Embryonic facial prominence (tissue), 1 donor: ENCODE results near the gene RNU6-9.

ENCODE experiments used
- DNase-seq: peaks from one replicate; pipeline ENCODE4 v3.0.0-alpha.2; 2016; ENCODE audit errors: extremely low spot score

Gene RNU6-9

DNA sequence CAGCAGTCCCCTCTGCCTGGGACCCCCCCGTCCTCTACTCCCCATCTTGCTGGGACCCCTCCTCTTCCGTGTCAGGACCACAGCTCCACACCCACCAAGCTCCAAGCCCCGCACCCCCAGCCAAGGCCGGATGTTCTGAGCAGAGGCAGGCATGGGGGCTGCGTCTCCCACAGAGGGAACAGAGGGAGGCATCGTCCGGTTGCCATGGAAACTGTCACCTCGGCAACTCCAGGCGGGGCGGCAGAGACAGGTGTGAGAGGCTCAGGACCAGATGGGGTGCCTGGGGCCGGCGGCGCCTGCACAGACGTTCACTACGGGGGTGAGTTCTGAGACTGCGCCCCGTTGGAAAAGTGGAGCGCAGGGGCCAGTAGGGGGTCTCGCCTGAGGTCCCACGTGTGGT is 5.4 kb downstream of the RNU6-9 start:
- no peak for DNase-seq

DNA sequence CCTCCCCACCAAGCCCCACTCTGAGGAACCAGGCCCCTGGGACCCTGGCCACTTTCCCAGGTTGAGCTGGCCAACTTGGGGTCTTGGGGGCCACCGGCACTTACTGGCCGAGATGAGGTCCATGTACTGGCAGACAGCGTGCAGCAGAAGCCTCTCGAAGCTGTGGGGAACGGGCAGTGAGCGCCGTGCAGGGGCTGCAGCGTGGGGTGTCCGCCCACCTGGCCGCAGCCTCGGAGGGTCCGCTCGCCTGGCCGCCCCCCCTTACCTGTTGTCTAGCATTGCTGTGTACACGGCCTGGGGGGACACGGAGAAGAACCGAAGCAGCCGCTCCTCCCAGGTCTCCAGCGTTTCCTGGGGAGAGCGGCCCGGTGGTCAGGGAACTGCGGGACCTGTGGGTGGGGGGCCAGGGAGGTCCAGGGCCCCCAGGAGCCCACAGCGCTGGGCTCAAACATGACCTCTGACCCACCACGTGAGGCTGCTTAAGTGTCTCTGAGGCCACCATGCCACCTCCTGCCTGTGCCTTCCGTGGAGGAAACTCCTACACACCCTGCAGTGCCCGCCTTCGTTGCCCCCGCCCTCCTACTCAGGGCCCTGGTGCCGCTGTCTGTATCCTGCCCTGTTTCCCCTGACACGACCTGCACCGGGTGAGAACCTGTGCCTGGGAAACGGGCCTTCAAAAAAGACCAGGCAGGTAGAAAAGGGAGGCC is 6.2 kb downstream of the RNU6-9 start:
- DNase-seq, result no peak

DNA sequence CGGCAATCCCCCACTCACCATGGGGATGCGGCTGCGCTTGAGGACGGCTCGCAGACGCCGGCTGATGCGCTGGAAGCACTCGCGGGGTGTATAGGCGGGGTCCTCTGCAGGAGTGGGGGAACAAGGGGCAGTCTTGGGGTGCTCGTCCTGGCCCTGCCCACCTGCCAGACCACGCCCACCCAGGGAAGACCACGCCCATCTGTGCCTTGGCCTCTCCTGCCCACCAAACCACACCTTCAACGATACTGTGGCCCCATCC is 6.7 kb downstream of the RNU6-9 start:
- no peak for DNase-seq

DNA sequence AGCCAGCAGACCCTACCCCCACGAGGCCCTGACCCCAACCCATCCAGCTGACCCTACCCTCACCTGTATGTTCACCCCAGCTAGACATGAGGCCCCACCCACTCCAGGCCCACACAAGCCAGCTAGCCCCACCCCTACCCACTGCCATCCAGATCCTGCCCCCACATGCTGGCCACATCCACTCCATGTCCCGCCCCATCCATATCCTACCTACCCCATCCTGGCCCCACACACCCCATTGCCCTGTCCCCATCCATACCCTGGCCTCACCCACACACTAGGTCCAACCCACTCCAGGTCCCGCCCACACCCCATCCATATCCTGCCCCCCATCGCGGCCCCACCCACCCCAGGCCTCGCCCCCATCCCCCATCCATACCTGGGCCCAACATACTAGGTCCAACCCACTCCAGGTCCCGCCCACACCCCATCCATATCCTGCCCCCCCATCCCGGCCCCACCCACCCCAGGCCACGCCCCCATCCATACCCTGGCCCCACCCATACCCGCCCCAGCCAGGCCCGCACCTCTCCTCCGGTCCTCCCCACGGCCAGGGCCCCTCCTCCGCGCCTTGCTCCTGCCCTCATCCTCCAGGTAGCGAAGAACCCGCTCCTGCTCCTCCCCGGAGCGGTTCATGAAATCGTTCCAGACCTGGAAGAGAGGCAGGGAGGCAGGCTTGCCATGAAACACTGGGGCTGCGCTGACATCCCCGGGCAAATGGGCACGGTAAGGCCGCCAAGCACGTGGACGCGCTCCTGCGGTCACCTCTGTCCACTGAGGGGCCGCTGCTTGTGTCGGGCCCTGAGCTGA is 7.2 kb downstream of the RNU6-9 start:
- DNase-seq, result no peak

DNA sequence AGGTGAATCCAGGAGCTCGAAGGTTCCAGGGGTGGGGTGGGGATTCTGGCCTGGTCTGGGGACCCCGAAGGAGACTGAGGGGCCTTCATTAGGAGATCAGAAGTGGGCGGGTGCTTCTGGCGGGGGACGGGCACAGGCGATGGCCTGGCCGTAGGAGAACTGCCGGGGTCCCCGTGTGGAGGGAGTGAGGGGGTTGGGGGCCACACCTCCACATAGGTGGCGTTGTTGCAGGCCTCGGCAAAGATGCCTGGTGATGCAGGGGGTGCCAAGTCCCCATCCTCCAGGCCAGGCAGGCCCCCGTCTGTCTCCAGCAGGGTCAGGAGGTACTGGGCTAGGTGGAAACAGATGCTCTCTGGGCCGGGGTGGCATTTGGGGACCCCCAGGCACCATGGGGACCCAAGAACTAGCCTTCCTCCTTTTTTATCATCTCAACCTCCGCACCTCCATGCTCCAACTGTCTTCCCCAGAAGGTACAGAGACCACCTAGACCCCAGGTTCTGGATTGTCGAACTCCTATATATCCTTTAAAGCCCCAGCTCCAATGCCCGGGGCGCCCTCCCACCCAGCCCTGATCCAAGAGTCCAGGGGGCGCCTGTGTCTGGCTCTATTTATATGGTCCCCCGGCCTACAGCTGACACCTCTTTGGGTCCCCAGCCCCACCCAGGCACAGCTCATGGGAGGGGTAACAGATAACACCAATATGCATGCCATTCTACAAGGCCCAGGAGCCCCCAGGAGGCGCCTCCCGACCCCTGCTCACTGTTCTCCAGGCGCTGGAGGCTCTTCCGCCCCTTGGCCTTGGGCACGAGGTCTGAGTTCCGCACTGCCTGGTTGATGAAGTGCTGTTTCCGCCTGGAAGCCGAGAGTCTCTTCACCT is 8.2 kb downstream of the RNU6-9 start:
- DNase-seq, result no peak

DNA sequence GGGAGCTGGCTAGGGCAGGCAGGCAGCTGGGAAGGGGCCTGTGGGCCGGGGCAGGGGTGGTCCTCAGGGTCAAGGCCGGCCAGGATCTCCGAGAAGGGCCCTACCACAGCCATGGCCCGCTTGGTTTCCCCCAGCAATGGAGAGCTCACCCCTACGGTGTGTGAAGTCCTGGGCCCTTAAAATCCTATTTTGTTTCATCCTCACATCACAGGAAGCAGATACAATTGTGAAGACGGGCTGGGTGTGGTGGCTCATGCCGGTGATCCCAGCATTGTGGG is 8.7 kb downstream of the RNU6-9 start:
- no peak for DNase-seq

DNA sequence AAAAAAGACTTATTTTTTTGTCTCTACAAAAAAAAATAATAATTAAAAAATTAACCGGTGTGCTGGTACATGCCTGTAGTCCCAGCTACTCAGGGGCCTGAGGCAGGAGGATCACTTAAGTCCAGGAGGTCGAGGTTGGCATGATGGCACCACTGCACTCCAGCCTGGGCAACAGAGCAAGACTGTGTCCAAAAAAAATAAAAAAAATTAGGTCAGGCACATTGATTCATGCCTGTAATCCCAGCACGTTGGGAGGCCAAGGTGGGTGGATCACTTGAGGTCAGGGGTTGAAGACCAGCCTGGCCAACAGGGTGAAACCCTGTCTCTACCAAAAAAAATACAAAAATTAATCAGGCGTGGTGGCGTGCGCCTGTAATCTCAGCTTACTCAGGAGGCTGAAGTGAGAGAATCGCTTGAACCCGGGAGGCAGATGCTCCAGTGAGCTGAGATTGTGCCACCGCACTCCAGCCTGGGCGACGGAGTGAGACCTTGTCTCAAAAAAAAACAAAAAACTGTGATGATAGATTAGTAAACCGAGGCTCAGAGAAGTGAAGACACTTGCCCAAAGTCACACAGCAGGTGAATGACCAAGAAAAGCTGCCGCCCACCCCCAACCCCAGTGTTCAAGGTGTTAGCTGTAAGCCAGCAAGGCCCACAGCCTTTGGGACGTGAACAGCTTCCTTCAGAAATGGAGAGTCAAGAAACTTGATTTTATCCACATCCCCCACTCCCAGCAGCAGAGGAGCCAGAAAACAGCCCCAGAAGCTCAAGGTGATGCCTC is 9.4 kb downstream of the RNU6-9 start:
- no peak for DNase-seq

DNA sequence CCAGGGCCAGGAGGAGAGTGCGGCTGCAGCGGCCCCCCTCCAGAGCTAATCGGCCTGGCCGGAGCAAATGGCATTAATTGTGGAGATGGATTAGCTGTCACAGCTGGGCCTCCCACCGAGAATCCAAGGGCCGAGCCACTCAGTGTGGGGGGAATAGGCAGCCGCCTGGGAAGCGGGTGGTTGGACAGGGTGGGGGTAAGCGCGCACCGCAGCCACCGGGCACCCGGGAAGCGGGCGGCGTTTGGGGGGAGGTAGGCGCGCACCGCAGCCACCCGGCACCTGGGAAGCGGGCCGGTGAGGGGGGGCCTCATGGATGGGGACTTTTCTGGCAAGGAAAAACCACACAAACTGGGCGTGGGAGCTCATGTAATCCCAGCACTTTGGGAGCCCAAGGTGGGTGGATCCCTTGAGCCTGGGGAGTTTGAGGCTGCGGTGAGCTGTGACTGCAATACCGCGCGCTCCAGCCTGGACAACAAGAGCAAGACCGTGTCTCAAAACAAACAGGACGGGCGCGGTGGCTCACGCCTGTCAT is 10.0 kb downstream of the RNU6-9 start:
- DNase-seq, result no peak

DNA sequence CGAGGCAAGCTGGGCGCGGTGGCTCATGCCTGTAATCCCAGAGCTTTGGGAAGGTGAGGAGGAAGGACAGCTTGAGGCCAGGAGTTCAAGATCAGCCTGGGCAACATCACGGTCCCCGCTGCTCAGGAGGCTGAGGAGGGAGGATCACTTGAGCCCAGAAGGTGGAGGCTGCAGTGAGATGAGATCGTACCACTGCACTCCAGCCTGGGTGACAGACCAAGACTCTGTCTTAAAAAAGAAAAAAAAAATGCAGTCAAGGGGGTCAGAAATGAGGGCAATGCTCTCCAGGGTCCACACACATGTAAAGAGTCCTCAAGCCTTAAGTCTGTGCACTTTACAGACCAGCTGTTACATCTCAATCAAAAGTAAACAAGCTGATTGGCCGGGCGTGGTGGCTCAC is 11.3 kb downstream of the RNU6-9 start:
- DNase-seq, result no peak

DNA sequence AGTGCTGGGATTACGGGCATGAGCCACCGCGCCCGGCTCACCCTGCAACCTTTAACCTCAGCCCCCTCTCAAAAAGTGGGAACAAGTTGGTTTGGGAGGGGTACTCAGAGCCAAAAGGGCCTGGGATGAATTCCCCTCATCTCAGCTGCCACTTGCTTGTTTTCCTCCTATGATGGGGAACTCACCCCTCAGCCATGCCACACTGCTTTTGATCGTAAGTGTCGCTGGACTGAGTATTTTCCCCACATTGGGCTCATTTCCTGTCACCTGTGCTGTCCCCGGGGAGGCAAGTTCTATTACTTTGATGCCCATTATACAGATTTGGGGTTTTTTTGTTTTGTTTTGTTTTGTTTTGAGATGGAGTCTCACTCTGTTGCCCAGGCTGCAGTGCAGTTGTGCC is 13.2 kb downstream of the RNU6-9 start:
- no peak for DNase-seq

DNA sequence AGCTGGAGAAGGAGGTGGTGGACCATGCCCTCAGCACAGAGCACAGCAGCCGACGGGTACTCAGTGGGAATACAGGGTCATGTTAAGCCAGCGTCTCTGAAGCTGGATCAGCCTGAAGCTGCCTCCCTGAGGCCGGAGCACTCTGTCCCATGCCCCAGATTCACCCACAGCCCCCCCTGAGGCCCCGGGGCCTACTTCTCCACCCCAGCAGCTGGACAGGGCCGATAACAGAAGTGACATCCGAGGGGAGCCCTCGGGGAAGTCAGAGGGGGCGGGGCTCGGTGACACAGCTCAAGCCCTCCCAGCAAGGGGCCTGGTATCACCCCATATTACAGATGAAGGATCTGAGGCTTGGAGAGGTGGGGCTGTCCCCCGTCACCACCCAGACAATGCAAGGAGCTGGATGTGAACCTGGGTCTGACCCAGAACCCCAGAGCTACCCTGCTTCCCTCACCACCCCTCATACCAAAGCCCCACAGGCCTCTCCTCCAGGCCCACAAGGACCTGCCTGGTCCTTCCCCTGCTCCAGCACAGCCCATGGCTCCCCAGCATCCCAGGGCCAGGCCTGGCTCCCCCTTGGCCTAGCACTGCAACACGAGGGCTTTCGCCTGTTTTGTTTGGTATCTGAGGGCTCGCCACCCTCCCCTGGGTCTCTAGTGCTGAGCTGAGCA is 14.0 kb downstream of the RNU6-9 start:
- DNase-seq, result no peak

DNA sequence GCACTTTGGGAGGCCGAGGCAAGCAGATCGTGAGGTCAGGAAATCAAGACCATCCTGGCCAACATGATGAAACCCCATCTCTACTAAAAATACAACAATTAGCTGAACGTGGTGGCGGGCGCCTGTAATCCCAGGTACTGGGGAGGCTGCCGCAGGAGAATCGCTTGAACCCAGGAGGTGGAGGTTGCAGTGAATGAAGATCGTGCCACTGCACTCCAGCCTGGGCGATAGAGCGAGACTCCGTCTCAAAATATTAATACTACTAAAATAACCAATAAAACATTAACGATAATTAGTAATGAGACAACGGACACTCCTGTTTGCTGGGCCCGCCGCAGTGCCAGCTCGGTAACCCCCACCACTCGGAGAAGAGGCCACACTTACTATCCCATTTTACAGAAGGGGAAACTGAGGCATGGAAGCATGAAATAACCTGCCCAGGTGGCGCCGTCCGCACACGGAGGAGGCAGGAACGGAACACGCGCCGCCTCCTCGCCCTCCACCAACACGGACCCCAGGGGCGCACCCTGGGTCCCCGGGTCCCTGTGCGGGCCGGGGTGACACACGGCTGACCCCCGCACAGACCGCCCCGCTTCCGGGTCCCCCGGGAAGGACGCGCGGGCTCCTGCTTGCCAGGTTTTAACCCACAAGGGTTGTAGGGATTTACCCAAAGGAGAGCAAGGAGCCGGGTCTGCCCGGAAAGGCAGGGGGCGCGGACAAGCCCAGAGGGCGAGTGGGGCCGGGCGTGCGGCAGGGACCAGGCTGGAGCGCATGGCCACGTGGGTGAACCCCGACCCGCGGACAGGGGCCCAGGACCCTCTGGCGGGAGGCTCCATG is 18.1 kb downstream of the RNU6-9 start:
- DNase-seq, result no peak

DNA sequence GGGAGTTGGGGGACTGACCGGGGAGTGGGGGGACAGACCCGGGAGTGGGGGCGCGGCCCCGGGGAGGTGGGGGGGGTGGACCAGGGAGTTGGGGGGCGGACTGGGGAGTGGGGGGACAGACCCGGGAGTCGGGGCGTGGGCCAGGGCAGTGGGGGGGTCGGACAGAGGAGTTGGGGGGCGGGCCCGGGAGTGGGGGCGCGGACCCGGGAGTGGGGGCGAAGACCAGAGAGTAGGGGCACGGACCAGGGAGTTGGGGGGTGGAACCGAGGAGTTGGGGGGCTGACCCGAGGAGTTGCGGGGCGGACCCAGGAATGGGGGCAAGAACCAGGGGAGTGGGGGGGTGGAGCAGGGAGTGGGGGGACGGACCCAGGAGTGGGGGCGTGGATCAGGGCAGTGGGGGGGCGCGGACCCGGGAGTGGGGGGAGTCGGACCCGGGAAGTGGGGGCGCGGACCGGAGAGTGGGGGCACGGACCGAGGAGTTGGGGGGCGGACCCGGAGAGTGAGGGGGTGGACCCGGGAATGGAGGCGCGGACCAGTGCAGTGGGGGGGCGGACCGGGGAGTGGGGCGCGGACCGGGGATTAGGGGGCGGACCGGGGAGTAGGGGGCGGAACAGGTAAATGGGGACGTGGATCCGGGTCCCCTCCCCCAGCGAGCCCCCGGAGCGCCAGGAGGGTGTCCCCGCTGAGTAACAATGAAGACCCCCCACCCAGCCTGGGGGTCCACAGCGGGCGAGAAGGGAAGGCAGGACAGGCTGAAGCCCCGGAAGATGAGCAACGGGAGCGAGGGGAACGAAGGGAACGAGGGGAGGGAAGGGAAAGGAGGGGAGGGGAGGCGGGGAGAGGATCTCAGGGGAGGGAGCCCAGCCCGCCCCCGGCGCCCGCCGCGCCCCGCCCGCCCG is 19.1 kb downstream of the RNU6-9 start:
- no peak for DNase-seq

DNA sequence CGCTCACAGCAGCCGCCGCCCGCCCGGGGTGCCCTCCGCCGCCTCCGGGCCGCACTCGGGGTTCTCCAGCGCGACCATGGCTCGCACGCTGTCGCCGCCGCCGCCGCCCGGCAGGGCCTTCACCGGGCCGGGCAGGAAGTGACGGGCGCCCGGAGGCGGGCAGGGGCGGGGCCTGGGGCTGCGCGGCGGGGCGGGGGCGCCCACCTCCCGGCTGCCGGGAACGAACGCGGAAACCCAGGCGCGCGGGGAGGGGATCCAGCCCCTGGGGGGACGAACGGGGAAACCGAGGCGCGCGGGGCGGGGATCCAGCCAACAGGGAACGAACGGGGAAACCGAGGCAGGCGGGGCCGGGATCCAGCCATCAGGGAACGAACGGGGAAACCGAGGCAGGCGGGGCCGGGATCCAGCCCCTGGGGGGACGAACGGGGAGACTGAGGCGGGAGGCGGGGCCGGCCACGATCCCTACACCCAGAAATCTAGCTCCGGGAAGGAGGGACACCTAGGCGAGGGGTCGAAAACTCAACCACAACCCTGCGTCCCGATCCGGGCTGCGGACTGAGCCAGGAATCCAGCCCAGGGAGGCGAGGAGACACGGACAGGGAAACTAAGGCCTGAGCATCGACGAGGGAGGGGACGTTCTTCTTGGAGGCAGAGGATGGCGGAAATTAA is 19.9 kb downstream of the RNU6-9 start, which contains the start of gene R3HDM4:
TSS of gene R3HDM4 (minus strand) at position 140 of the 669 bp plus-strand sequence. CDS start at position 78, 62 bp downstream.
- no peak for DNase-seq

DNA sequence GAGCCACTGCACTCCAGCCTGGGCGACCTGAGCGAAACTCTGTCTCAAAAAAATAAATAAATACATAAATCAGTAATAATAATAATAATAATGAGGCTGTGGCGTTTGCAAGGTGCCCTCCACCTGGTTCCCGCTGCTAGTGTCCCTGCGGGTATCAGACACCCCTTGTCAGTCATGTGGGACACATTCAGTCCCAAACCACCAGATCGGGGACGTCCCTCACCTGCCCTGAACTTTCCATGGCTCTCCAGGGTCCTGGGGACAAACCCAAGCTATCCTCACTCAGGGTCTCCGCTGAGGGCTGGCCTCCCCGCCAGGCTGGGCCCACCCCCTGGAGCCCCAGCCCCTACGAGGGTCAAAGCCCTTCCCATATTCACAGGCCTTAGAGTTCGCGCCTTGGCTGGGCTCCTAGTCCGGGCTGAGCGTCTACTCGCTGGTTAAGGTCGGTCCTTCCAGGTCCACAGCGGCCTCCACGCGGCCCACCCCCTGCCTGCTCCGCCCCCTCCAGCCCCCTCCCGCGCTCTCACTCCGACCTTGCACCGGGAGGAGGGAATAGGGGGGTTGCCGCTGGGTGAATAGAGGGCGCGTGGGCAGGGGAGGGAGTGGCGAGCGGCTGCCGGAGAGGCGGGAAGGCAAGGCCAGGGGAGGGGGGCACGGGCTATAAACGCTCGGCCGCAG is 23.5 kb downstream of the RNU6-9 start:
- no peak for DNase-seq

DNA sequence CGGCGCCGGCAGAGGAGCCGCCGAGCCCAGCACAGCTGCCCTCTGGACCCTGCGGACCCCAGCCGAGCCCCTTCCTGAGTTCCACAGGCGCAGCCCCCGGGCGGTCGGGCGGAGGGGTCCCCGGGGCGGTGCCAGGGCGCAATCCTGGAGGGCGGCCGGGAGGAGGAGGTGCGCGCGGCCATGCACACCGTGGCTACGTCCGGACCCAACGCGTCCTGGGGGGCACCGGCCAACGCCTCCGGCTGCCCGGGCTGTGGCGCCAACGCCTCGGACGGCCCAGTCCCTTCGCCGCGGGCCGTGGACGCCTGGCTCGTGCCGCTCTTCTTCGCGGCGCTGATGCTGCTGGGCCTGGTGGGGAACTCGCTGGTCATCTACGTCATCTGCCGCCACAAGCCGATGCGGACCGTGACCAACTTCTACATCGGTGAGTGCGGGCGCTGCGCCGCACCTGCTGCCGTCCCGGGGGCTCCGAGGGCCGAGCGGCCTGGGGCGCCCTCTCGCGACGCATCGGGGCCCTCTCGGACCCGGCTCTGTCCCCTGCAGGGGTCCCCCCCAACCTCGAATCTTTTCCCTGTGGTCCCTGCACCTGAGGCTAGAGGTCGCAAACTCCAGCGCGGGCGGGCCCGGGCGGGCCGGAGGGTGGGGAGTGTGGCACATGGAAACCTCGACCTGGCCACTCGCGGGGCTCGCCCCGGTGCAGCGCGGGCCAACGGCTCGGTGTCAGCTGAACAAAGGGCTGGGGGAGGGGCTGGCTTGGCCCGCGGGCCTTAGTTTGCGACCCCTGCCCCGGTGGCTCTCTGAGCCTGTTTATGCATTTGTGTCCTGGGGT is 24.3 kb downstream of the RNU6-9 start, which contains the start of gene KISS1R:
TSS of gene KISS1R (plus strand) at position 11 of the 829 bp plus-strand sequence. CDS start at position 181, 170 bp downstream.
- DNase-seq, result no peak

DNA sequence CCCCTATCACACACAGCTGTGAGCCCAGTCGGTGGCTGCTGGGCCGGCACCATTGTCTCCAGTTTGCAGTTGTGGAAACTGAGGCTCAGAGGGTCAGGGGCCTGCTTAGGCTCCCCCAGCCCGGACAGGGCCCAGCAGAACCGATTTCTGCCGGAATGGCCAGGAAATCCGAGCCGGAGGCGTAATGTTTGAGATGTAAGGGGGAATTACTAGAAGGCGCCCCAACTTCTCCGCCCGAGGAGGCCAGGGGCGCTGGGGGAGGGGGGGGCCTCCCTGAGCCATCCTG is 24.8 kb downstream of the RNU6-9 start:
- DNase-seq, result no peak
